ENCODE data around the gene TNIK.

Gene TNIK

DNA sequence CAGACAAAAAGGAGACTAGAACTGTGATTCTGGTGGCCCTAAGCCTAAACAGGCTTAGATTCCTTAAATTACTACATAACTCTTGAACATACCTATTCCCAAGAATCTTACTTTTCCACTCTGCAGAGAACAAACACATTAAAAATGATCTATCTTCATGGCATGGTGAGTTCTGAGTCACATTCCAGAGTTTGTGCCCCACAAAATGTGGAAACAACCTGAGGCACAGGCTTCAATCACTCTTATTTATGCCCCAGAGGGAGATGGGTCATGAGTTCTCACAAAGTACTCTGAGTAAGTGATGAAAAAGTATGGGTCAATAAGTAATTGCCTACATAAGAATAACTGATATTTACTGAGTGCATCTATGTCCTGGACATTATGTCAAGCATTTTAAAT lies 296.1 kb downstream of the TNIK start:
- DNase-seq (ENCODE audit: low read depth) = peak; percentile 36
- TF ChIP-seq, protein P1, sequence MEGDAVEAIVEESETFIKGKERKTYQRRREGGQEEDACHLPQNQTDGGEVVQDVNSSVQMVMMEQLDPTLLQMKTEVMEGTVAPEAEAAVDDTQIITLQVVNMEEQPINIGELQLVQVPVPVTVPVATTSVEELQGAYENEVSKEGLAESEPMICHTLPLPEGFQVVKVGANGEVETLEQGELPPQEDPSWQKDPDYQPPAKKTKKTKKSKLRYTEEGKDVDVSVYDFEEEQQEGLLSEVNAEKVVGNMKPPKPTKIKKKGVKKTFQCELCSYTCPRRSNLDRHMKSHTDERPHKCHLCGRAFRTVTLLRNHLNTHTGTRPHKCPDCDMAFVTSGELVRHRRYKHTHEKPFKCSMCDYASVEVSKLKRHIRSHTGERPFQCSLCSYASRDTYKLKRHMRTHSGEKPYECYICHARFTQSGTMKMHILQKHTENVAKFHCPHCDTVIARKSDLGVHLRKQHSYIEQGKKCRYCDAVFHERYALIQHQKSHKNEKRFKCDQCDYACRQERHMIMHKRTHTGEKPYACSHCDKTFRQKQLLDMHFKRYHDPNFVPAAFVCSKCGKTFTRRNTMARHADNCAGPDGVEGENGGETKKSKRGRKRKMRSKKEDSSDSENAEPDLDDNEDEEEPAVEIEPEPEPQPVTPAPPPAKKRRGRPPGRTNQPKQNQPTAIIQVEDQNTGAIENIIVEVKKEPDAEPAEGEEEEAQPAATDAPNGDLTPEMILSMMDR (conservative IDR thresholded peaks at IDR 0.05; ENCODE audit: control insufficient read depth, insufficient read depth, low read depth, low read length) = no peak
- no peak overlapping the region for H3K4me3 ChIP-seq (ENCODE audit: control insufficient read depth, low read depth, low read length)

DNA sequence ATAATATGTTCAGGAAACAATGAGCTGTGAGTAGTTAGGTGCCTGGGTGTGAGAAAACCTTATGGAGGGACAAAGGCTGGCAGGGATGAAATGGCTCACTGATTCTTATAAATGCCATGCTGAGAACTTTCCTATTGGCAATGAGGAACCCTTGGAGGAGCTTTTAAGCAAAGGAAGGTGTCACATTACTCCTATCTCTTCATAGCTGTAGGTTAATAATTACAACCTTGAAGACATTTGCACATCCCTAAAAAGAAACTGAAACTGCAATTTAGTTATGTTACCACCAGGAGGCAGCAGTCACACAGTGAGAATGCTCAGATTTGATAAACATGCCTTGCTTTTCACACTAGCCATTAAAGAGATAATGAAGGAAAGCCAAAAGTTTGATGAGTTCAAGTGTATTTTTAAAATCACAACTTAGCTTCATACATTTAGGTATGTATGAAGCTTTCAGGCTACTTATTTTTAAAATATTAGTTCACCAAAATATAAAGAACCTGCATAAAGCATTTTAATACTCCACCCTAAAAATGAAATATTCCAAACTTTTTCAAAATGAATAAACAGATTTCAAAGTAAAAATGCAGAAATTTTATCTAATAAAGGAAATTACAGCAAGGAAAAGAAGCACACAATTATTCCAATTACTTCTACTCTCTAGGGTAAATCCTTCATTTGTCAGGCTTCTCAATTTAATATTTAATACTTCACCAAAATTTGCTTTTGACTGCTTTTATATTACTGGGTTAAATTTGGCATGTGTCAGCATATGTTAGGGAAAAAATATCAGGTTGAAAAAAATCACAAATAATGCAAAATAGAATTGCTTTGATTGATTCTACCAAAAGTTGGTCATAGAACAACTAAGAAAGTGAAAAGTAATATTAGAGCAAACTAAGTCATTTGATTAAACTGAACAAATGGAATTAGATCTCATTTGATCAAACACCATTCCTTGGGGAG lies 296.8 kb downstream of the TNIK start:
- TF ChIP-seq, protein P1 (conservative IDR thresholded peaks at IDR 0.05; ENCODE audit: control insufficient read depth, insufficient read depth, low read depth, low read length) = peak; percentile 61
- no peak overlapping the region for H3K4me3 ChIP-seq (ENCODE audit: control insufficient read depth, low read depth, low read length)
- DNase-seq (ENCODE audit: low read depth) = peak; percentile 25

DNA sequence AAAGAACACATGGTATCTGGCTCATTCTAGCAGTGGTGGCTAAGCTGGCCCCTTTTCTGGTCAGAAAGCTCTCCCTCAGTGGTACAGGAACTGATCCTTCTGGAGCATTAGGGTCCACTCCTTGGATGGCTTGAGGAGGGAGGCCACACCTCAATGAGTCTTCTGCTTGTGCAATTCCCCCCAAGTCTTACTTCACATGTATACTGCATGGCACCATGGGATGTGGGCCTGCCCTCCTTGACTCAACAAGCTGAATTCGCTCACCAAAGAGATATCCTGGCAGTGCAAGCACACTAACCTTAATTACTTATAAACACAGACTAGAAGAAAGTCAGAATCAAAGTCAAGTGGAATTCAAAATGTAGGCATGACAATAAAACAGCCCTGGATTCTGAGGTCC lies 299.9 kb downstream of the TNIK start:
- no peak overlapping the region for H3K4me3 ChIP-seq (ENCODE audit: control insufficient read depth, low read depth, low read length)
- TF ChIP-seq, protein P1 (conservative IDR thresholded peaks at IDR 0.05; ENCODE audit: control insufficient read depth, insufficient read depth, low read depth, low read length) = no peak
- peak; percentile 44 for DNase-seq (ENCODE audit: low read depth)

DNA sequence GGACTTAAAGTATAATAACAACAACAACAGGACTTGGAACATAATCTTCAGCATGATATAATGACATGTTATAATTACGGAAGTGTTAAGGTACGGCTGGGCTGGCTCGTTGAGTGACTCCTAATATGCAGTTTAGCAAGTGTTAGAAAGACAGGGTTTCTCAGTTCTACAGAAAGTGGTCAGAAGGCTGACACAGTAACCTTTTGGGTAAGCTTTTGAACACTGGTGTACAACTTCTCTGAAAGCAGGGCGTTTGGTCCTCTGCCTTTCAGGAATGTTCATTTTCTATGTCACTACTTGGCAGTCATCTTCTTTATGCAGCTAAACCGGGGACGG lies 300.4 kb downstream of the TNIK start:
- TF ChIP-seq, protein P1 (conservative IDR thresholded peaks at IDR 0.05; ENCODE audit: control insufficient read depth, insufficient read depth, low read depth, low read length) = no peak
- H3K4me3 ChIP-seq (ENCODE audit: control insufficient read depth, low read depth, low read length) = no peak overlapping the region
- no peak for DNase-seq (ENCODE audit: low read depth)

DNA sequence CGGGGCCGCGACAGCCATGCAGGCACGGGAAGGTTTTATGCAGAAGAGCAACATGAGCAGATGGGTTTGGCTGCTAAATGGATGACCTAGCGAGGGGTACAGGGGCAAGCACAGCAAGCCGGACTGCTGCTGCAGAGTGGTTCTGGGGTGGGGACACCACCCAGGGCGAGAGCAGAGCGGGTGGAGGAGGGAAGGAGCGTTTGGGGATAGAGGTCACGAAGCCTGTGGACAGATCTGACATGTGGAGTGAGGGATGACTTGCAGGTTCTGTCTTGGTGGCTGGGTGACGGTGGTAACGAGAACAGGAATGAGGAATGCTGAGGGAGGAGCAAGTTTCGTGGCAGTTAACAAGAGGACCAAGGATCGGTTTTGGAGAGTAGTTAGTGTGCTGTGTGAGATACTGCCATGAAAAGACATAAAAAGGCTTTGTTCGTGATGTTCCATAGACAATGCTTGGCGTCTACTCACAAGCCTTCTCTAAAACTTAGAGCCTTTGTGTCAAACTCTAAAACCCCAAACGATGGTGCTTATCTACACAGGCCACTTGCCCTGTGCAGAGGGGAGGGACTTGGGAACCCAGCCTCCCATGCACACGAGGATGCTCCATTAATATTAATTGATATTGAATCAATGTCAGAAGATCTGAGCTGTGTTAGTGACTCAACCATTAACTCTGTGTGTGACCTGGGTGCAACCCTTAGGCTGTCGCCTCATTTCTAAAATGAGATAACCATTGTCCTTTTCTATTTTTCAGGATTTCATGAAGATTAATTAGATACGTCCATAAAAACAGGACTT lies 301.0 kb downstream of the TNIK start:
- TF ChIP-seq, protein P1 (conservative IDR thresholded peaks at IDR 0.05; ENCODE audit: control insufficient read depth, insufficient read depth, low read depth, low read length) = no peak
- DNase-seq (ENCODE audit: low read depth) = no peak
- H3K4me3 ChIP-seq (ENCODE audit: control insufficient read depth, low read depth, low read length) = no peak overlapping the region

DNA sequence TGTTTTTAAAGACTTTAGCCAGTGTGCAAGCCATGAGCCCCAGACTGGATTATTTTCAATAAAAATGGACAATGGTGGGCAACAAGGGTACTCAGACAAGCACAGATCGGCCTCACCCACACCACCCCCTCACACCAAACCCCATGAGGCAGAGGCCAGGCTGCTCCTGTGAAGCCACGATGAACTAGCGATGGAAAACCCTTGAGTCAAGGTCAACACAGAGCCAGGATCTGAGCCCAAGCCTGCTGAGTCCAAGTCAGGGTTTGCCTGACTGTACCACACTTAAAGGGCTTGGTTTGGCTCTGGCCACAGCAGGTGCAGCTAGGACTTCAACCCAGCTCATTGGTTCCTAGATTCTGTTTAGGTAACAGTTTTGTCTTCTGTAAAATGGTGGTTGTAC lies 302.2 kb downstream of the TNIK start:
- DNase-seq (ENCODE audit: low read depth) = no peak
- TF ChIP-seq, protein P1 (conservative IDR thresholded peaks at IDR 0.05; ENCODE audit: control insufficient read depth, insufficient read depth, low read depth, low read length) = no peak
- no peak overlapping the region for H3K4me3 ChIP-seq (ENCODE audit: control insufficient read depth, low read depth, low read length)

Measured in fibroblast of mammary gland (primary cell).